Fibroblast of skin of left quadriceps (primary cell): ENCODE results near the gene CREBL2.
"Not testable (repeated sequence)": the region's sequence is repeated elsewhere in the genome, so short reads cannot be mapped to it uniquely, and the experiment has no call there.

Source experiments
- DNase-seq, 2 experiments: peaks; one replicate each; pipeline ENCODE4 v3.0.0-alpha.2; 2013; ENCODE audit warnings: low read depth in 2 of 2

CREBL2 gene

DNA sequence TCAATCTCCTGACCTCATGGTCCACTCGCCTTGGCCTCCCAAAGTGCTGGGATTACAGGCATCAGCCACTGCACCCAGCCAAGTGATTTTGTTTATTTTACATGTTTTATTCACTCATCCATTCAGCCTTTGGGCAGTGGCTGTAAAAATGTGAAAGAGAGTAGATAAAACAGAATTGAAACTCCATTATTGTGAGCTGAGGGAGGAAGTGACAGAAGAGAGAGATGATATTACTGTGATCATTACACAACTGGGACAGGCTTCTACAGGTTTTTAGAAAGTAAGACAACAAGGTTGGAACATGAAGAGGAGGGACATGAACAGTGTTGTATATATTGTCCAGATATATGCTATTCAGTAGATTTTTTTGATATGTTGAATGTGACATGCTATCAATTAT lies 25.0 kb downstream of the CREBL2 start:
- DNase-seq, result no peak

DNA sequence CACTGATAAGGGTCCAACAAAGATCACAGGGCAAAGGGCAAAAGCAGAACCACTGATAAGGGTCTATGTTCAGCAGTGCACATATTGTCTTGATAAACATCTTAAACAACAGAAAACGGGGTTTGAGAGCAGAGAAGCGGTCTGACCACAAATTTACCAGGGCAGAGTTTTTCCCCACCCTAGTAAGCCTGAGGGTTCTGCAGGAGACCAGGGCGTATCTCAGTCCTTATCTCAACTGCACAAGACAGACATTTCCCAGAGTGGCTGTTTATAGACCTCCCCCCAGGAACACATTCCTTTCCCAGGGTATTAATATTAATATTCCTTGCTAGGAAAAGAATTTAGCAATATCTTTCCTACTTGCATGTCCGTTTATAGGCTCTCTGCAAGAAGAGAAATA lies 28.3 kb downstream of the CREBL2 start:
- not testable (repeated sequence) for DNase-seq

- no peak for DNase-seq
These were observed 30.0 kb downstream of the CREBL2 start for GRCh38 chr12:12641650-12642049.

DNA sequence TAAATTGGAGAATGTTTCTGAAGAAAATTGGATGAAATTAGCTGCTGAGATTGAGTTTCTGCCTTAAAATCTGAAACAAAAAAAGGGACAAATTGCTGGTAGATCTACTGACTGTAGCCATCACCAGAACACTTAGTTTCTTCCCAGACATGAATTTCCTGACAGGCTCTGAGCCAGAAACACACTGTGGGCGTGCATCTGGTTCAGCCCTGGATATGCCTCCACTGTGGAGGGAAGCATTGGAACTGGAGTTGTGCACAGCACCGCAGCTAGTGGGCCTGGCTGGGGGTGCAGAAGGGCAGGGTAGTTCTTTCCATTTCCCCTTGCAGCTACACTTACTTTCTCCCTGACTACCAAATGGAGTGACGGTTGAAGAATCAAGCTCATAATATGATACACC lies 31.2 kb downstream of the CREBL2 start:
- no peak for DNase-seq

- no peak for DNase-seq
These were observed 33.8 kb downstream of the CREBL2 start for GRCh38 chr12:12645485-12645884.

DNA sequence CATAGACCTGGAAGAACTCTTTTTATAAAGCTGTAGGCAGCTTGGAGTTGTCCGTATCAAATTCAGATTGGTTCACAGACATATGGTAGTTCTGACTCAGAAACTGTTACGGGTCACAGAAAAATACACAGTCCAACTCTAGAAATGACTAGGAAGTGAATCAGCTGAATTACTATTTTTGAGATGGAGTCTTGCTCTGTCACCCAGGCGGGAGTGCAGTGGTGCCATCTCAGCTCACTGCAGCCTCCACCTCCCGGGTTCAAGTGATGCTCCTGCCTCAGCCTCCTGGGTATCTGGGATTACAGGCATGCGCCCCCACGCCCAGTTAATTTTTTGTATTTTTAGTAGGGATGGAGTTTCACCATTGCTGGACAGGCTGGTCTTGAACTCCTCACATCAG lies 34.3 kb downstream of the CREBL2 start:
- peak in 1 of 2 experiments; percentile 29 for DNase-seq

DNA sequence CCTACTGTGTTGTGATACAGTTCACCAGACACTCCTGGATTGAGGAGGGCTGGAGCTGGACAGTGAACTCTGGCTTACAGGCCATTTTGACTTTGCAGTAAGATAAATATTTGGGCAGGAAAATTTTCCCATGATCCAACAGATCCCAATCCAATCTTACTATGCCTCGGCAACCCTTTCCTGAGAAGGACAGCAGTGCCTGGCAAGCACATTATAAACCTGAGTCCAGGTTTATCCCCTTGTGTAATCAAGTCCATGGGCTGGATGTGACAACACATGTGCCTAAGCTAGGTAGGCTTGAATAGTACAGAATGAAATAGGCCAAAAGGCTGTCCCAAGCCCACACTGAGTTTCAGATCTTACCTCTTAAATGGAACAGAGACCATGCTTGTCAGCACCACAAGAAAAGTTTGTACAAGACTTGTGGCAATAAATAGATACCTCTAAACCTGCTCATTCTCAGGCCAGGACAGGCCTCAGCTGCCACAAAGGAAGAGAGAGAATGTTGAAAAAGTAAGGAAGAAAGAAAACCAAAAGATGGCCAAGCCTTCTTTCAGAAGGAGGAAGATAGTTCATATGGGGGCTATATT lies 34.9 kb downstream of the CREBL2 start:
- DNase-seq, result no peak

DNA sequence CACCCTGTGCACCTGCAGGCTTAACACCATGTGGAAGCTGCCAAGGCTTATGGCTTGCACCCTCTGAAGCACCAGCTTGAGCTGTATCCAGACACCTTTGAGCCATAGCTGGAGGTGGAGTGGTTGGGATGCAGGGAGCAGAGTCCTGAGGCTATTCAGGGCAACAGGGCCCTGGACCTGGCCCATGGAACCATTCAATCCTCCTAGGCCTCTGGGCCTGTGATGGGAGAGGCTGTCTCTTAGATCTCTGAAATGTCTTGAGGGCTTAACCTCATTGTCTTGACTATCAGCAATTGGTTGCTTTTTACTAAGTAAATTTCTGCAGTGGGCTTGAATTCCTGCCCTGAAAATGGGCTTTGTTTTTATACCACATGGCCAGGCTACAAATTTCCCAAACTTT lies 36.6 kb downstream of the CREBL2 start:
- no peak for DNase-seq

- DNase-seq, result no peak
These were observed 37.4 kb downstream of the CREBL2 start for GRCh38 chr12:12648951-12649650.

- DNase-seq, result no peak
These were observed 40.1 kb downstream of the CREBL2 start for GRCh38 chr12:12651752-12652151.

GRCh38 chr12:12652704-12653103 lies 41.0 kb downstream of the CREBL2 start:
- not testable (repeated sequence) for DNase-seq

GRCh38 chr12:12653922-12654321 lies 42.2 kb downstream of the CREBL2 start:
- no peak for DNase-seq

DNA sequence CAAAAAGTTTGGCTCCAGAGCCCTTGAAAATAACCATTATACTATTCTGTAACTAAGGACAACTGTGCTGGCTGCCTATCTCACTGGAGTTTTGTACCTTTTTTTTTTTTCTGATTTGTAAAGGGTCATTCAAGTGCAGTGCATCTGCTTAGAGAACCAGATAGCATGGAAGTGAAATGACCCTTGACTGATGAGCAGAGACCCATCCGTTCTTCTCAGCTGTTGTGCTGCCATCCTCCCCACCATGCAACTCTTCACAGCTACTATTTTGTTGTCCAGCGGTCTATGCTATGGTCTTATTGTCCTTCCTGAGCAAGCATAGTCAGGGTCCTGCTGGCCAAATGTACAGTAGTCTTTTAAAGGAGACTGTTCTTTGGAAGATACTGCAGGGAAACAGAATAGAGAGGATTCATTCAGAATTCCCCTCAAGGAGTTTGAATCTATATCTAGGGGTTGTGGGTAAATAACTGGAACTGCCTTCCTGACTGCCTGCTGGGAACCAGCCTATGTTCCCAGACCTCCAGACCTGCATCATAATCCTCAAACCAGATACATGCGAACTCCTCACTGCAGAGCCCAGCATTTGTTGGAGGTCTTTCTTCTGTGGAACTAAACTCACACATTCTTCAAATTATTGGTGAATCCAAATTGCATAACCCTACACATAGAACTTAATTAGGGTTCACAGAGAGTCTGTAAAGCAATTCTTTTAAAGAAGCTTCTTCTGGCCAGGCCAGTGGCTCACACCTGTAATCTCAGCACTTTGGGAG lies 43.2 kb downstream of the CREBL2 start:
- DNase-seq, result no peak

DNA sequence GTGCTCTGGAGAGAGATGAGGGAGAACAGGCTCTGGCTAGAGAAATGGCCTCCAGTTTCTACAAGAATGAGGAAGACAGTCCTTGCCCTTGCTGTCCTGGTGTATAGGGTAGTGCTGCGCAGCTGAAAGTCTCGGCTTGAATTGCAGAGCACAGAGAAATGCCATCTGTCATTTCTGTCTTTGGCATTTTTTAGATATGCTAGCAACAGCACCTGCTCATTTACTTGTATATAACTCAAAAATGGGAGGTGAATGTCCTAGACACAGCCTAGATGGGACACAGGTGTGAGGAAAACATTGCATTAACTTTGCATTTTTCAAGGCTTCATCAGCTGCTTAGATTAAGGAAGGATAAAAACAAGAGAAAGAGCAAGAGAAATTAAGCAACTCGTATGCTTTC lies 48.5 kb downstream of the CREBL2 start:
- DNase-seq, result no peak

DNA sequence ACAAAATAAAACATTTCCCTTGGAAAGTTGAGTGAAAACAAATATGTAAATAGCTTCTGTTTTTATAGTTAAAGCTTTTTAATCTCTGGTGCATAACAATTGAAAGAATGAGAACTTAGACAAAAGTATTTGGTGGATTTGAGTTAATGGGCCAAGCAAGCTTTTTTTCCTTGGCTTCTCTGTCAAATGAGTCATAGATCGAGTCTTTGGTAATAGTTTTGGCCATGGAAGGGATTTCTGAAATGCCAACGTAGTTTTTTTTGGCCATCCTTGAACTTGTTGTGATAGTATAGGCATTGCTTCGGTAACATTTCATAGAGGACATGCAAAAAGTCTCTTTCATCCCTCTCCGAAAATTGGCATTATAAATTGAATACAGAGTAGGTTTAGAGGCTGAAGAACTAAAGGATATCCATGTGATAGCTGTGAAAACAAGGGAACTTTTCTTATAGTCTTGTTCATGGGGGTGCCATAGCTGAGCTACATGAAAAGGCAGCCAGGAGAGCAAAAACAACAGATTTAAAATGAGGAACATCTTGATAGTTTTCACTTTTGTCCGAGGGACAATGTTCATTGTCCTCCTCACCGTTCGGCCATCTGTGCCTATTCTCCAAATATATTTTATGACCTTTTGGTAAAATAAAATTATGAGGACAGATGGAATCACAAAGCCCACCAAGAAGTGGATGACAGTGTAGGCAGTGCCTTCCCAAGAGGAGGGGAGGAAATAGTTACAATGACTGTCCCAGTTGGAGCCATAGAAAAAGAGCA lies 49.6 kb downstream of the CREBL2 start:
- DNase-seq, result peak; percentile 42 to 45

- DNase-seq, result no peak
These were observed 52.1 kb downstream of the CREBL2 start for GRCh38 chr12:12663644-12664294.

- DNase-seq, result no peak
These were observed 53.5 kb downstream of the CREBL2 start for GRCh38 chr12:12665194-12665593.

DNA sequence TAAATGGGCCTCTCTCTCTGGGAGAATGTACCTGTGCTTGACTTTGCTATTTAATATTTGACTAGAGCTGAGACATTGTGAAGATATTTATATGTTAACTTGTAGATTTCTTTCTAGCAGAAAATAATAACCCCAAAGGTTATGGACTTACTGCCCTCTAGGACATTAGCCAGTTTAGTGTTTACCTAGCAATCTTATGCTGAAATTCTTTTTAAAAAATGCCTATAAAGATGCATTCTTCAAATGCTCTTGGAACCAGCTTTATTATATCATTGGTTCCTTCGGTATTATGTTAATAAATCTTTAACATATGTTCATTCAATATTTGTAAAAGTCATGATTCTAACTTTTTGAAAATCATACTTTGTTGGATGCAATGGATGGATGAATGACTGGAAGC lies 56.3 kb downstream of the CREBL2 start:
- DNase-seq, result no peak

GRCh38 chr12:12669020-12669419 lies 57.3 kb downstream of the CREBL2 start:
- no peak for DNase-seq

DNA sequence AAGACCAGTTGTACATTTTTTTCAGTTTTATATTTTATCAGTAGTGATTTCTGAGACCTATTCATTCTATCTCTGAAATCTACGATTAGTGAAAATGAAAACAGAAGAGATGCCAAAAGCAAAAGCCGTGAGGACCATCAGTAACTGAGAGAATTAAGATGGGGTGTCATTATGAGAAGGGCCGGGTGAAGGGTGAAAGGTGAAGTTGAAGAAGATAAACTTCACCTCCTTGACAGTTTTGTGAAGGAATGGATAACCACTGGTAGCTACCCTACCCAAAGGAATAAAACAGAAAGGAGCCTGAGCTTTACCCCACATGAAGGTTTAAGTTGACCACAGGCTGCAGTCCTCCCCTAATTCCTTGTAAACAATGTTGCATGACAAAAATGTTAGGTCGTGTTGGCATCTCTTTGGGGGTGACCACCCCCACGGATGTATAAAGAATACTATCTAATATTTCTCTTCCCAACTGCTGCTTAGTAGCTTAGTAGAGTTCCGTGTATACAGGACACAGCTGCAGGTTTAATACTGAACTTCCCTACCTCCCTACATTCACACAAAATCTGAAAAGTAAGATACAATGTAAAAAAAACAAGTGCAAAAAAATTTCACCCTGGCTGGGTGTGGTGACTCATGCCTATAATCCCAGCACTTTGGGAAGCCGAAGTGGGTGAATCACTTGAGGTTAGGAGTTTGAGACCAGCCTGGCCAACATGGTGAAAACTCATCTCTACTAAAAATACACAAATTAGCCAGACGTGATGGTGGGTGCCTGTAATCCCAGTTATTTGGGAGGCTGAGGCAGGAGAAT lies 60.4 kb downstream of the CREBL2 start:
- DNase-seq, result no peak

DNA sequence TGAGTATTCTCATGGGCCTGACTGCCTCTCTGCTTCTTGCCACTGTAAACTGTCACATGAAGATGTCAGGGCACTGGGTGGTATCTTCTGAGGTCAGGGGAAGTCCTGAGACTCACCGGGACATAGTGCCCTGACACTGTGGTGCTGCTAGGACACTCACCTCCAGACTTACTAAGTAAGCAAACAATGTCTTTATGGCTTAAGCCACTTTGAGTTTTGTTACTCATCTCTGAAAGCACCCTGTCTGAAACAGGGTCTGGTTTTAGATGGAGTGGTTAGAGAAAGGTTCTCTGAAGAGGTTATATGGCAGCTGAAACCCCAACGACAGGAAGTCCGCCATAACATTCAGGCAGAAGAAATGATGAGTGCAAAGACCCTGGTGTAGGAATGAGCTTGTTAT lies 61.6 kb downstream of the CREBL2 start:
- no peak for DNase-seq
